Measurements from ENCODE around the gene KCNJ9. TPM values are rescaled to one million over a fixed set of nuclear protein-coding genes. Genes with fewer than 3 reads are reported as not detected.
"Not testable (repeated sequence)": the region's sequence is repeated elsewhere in the genome, so short reads cannot be mapped to it uniquely, and the experiment has no call there.

The KCNJ9 gene
- total RNA-seq, 2 donors from 2014 or later: 0.95 TPM; not detected in 1

GRCh38 chr1:160104486-160104885 lies 23.1 kb downstream of the KCNJ9 start:
- Histone ChIP-seq H3K9me3 (no peaks in the 10 kb centered on the region), H3K27ac (peak overlapping the region; percentile 45 to 46), H3K27me3 (replicated peaks; ENCODE audit: insufficient read depth) (no peaks in the 10 kb centered on the region), H3K4me1 (ENCODE audit: control insufficient read depth in 1 of 2, low read depth in 2 of 2) (peaks cover 13 to 53% of the 10 kb centered on the region in 2 donors), H3K36me3 (no peaks in the 10 kb centered on the region), H3K4me3 (no peak overlapping the region)
- TF ChIP-seq CTCF (IDR thresholded peaks at IDR 0.05): no peak
- DNase-seq (ENCODE audit: low spot score) (no peak), ATAC-seq (ENCODE audit: insufficient number of reproducible peaks, low FRiP score, low read depth) (no peak)

GRCh38 chr1:160105155-160105554 lies 23.8 kb downstream of the KCNJ9 start:
- H3K27me3 ChIP-seq (replicated peaks; ENCODE audit: insufficient read depth): no peaks in the 10 kb centered on the region
- ATAC-seq (ENCODE audit: insufficient number of reproducible peaks, low FRiP score, low read depth) (no peak), DNase-seq (ENCODE audit: low spot score) (no peak)
- TF ChIP-seq CTCF (IDR thresholded peaks at IDR 0.05): no peak
- no peaks in the 10 kb centered on the region for H3K36me3 ChIP-seq
- no peak overlapping the region for H3K27ac ChIP-seq
- H3K9me3 ChIP-seq: no peaks in the 10 kb centered on the region
- H3K4me3 ChIP-seq: no peak overlapping the region
- peaks cover 12 to 53% of the 10 kb centered on the region in 2 donors for H3K4me1 ChIP-seq (ENCODE audit: control insufficient read depth in 1 of 2, low read depth in 2 of 2)

- DNase-seq (ENCODE audit: low spot score): no peak
- H3K27ac ChIP-seq: no peak overlapping the region
- H3K9me3 ChIP-seq: no peaks in the 10 kb centered on the region
- no peaks in the 10 kb centered on the region for H3K27me3 ChIP-seq (replicated peaks; ENCODE audit: insufficient read depth)
- ATAC-seq (ENCODE audit: insufficient number of reproducible peaks, low FRiP score, low read depth): no peak
- no peak for TF ChIP-seq CTCF (IDR thresholded peaks at IDR 0.05)
- peaks cover 6 to 41% of the 10 kb centered on the region in 2 donors for H3K4me1 ChIP-seq (ENCODE audit: control insufficient read depth in 1 of 2, low read depth in 2 of 2)
- H3K4me3 ChIP-seq: no peak overlapping the region
- H3K36me3 ChIP-seq: no peaks in the 10 kb centered on the region
Measured at GRCh38 chr1:160107512-160107911, 26.2 kb downstream of the KCNJ9 start.

- no peak for ATAC-seq (ENCODE audit: insufficient number of reproducible peaks, low FRiP score, low read depth)
Measured at GRCh38 chr1:160108888-160109662, 27.7 kb downstream of the KCNJ9 start.

GRCh38 chr1:160109686-160110085 lies 28.3 kb downstream of the KCNJ9 start:
- Histone ChIP-seq H3K9me3 (no peaks in the 10 kb centered on the region), H3K4me1 (ENCODE audit: control insufficient read depth in 1 of 2, low read depth in 2 of 2) (peaks cover 16 to 40% of the 10 kb centered on the region in 2 donors), H3K27me3 (replicated peaks; ENCODE audit: insufficient read depth) (no peaks in the 10 kb centered on the region), H3K27ac (no peak overlapping the region), H3K36me3 (no peaks in the 10 kb centered on the region), H3K4me3 (no peak overlapping the region)
- no peak for ATAC-seq (ENCODE audit: insufficient number of reproducible peaks, low FRiP score, low read depth)
- no peak for DNase-seq (ENCODE audit: low spot score)
- no peak for TF ChIP-seq CTCF (IDR thresholded peaks at IDR 0.05)

More at GRCh38 chr1:160108888-160109662, 27.7 kb downstream of the KCNJ9 start:
- Histone ChIP-seq H3K9me3 (no peaks in the 10 kb centered on the region), H3K36me3 (no peaks in the 10 kb centered on the region), H3K27ac (no peak overlapping the region), H3K27me3 (replicated peaks; ENCODE audit: insufficient read depth) (no peaks in the 10 kb centered on the region), H3K4me1 (ENCODE audit: control insufficient read depth in 1 of 2, low read depth in 2 of 2) (peaks cover 11 to 40% of the 10 kb centered on the region in 2 donors), H3K4me3 (no peak overlapping the region)
- TF ChIP-seq CTCF (IDR thresholded peaks at IDR 0.05): peak; percentile 41
- no peak for DNase-seq (ENCODE audit: low spot score)

GRCh38 chr1:160111462-160111861 lies 30.1 kb downstream of the KCNJ9 start:
- peaks cover 23 to 44% of the 10 kb centered on the region in 2 donors for H3K4me1 ChIP-seq (ENCODE audit: control insufficient read depth in 1 of 2, low read depth in 2 of 2)
- DNase-seq (ENCODE audit: low spot score); H3K4me3 ChIP-seq; H3K27me3 ChIP-seq (replicated peaks; ENCODE audit: insufficient read depth); H3K9me3 ChIP-seq; H3K36me3 ChIP-seq; ATAC-seq (ENCODE audit: insufficient number of reproducible peaks, low FRiP score, low read depth); H3K27ac ChIP-seq: not testable (repeated sequence)

All from thoracic aorta (tissue), 2 donors.